Type B pancreatic cell (in vitro differentiated cells): ENCODE measurements around the gene ALK. TPM values are rescaled to one million over a fixed set of nuclear protein-coding genes. Genes with fewer than 3 reads are reported as not detected.

Experiments used
- DNase-seq: peaks from one replicate; pipeline ENCODE4 v3.0.0; 2021; ENCODE audit warnings: mixed read lengths; ENCODE audit not compliant: unreplicated experiment; ENCODE audit errors: extremely low spot score
- H3K27ac Mint-ChIP-seq: 2 replicates; pipeline ENCODE4 v1.8.0; 2021; ENCODE audit warnings: mild to moderate bottlenecking, mixed read lengths
- H3K27me3 Mint-ChIP-seq: 2 replicates; pipeline ENCODE4 v1.8.0; 2021; ENCODE audit warnings: mixed read lengths
- H3K36me3 Mint-ChIP-seq: 2 replicates; pipeline ENCODE4 v1.8.0; 2021; ENCODE audit warnings: mixed read lengths
- H3K4me1 Mint-ChIP-seq: one replicate; pipeline ENCODE4 v1.8.0; 2021; ENCODE audit warnings: mixed read lengths; ENCODE audit not compliant: unreplicated experiment
- H3K4me3 Mint-ChIP-seq: 2 replicates; pipeline ENCODE4 v1.8.0; 2021; ENCODE audit warnings: mild to moderate bottlenecking, mixed read lengths
- H3K9me3 Mint-ChIP-seq: 2 replicates; pipeline ENCODE4 v1.8.0; 2021; ENCODE audit warnings: mixed read lengths
- CTCF ChIP-seq: fragments of 200-600 bp; sonication (generic); conservative IDR thresholded peaks from 2 replicates; pipeline ENCODE4 v1.5.0; 2021; ENCODE audit warnings: antibody characterized with exemption, mild to moderate bottlenecking
- total RNA-seq: library from RNA; stranded (reverse); gene quantifications from 2 replicates; pipeline ENCODE4 v1.2.1, GENCODE V29; 2021; ENCODE audit warnings: low replicate concordance

The ALK gene
- total RNA-seq, 1 donor from 2014 or later = 7.7 TPM

- no peaks in the 10 kb centered on the region for H3K36me3 Mint-ChIP-seq
- peaks cover 24% of the 10 kb centered on the region for H3K4me1 Mint-ChIP-seq
- no peak for DNase-seq
- no peaks in the 10 kb centered on the region for H3K9me3 Mint-ChIP-seq
- no peak overlapping the region for H3K27ac Mint-ChIP-seq
- no peak for TF ChIP-seq CTCF
- H3K4me3 Mint-ChIP-seq = no peak overlapping the region
- H3K27me3 Mint-ChIP-seq = no peaks in the 10 kb centered on the region
These were observed 477.2 kb downstream of the ALK start for GRCh38 chr2:29444150-29444549.

GRCh38 chr2:29443627-29444026, 477.8 kb downstream of the ALK start:
- Mint-ChIP-seq H3K4me3 (no peak overlapping the region), H3K27ac (no peak overlapping the region), H3K27me3 (no peaks in the 10 kb centered on the region), H3K36me3 (no peaks in the 10 kb centered on the region), H3K4me1 (peaks cover 20% of the 10 kb centered on the region), H3K9me3 (no peaks in the 10 kb centered on the region)
- no peak for DNase-seq
- TF ChIP-seq CTCF = no peak

- no peak for DNase-seq
- TF ChIP-seq CTCF = no peak
- Mint-ChIP-seq H3K36me3 (no peaks in the 10 kb centered on the region), H3K27ac (no peak overlapping the region), H3K4me3 (no peak overlapping the region), H3K9me3 (no peaks in the 10 kb centered on the region), H3K27me3 (no peaks in the 10 kb centered on the region), H3K4me1 (peaks cover 16% of the 10 kb centered on the region)
These were observed 478.2 kb downstream of the ALK start for GRCh38 chr2:29443151-29443550.

GRCh38 chr2:29440921-29441623, 480.3 kb downstream of the ALK start:
- Mint-ChIP-seq H3K36me3 (no peaks in the 10 kb centered on the region), H3K9me3 (no peaks in the 10 kb centered on the region), H3K27me3 (no peaks in the 10 kb centered on the region), H3K4me1 (peaks cover under 1% of the 10 kb centered on the region), H3K4me3 (no peak overlapping the region), H3K27ac (no peak overlapping the region)
- DNase-seq = no peak
- TF ChIP-seq CTCF = no peak

GRCh38 chr2:29433920-29434319, 487.5 kb downstream of the ALK start:
- no peak for TF ChIP-seq CTCF
- Mint-ChIP-seq H3K27ac (no peak overlapping the region), H3K4me1 (no peaks in the 10 kb centered on the region), H3K36me3 (no peaks in the 10 kb centered on the region), H3K4me3 (no peak overlapping the region), H3K9me3 (no peaks in the 10 kb centered on the region), H3K27me3 (no peaks in the 10 kb centered on the region)
- no peak for DNase-seq
